HG03457 (cell line): ENCODE measurements around the gene IL15.

ENCODE experiments used
- ATAC-seq: cut with Tn5 transposase; IDR thresholded peaks from one replicate; pipeline ENCODE4 v1.9.1; 2021; ENCODE audit warnings: moderate number of reproducible peaks; ENCODE audit not compliant: unreplicated experiment

IL15 gene

GRCh38 chr4:141761926-141762325, 125.5 kb downstream of the IL15 start:
- ATAC-seq, result no peak

GRCh38 chr4:141763374-141763773, 127.0 kb downstream of the IL15 start:
- no peak for ATAC-seq

GRCh38 chr4:141768954-141769353, 132.6 kb downstream of the IL15 start:
- no peak for ATAC-seq

GRCh38 chr4:141771889-141772830, 135.8 kb downstream of the IL15 start:
- no peak for ATAC-seq

- no peak for ATAC-seq
These were observed 136.5 kb downstream of the IL15 start for GRCh38 chr4:141772838-141773237.

- no peak for ATAC-seq
These were observed 145.8 kb downstream of the IL15 start for GRCh38 chr4:141782205-141782604.
